ENCODE measurements around the gene EPB42.
"Not testable (repeated sequence)": the region's sequence is repeated elsewhere in the genome, so short reads cannot be mapped to it uniquely, and the experiment has no call there.

- not testable (repeated sequence) for TF ChIP-seq POLR2A, POLR2AphosphoS5 (IDR thresholded peaks at IDR 0.05; ENCODE audit: low read depth, low read length)
Observed at GRCh38 chr15:43177147-43177546, 43.7 kb downstream of the EPB42 start.

Data from GM12892 (cell line).